Non-pigmented ciliary epithelial cell (primary cell): ENCODE measurements around the gene NSMF.

Source experiments
- DNase-seq: peaks from one replicate; pipeline ENCODE4 v3.0.0-alpha.2; 2010; ENCODE audit warnings: low read depth

The NSMF gene

GRCh38 chr9:137459152-137459600 lies at the start of gene NSMF:
TSS of gene NSMF (minus strand) at chr9:137459334. CDS start at chr9:137459102, 232 bp downstream.
- no peak for DNase-seq

- DNase-seq, result no peak
These were observed 47.6 kb upstream of the NSMF start for GRCh38 chr9:137506702-137507171.

GRCh38 chr9:137506274-137506673 lies 47.1 kb upstream of the NSMF start:
- DNase-seq, result no peak

- no peak for DNase-seq
These were observed 46.4 kb upstream of the NSMF start for GRCh38 chr9:137505421-137506140.

GRCh38 chr9:137504432-137504777 lies 45.3 kb upstream of the NSMF start:
- DNase-seq, result no peak

- no peak for DNase-seq
These were observed 43.1 kb upstream of the NSMF start for GRCh38 chr9:137502008-137502911.

- no peak for DNase-seq
These were observed 42.3 kb upstream of the NSMF start for GRCh38 chr9:137501457-137501856.

GRCh38 chr9:137500666-137501397 lies 41.7 kb upstream of the NSMF start:
- no peak for DNase-seq

- no peak for DNase-seq
These were observed 40.9 kb upstream of the NSMF start for GRCh38 chr9:137499858-137500661.

GRCh38 chr9:137499416-137499815 lies 40.3 kb upstream of the NSMF start:
- no peak for DNase-seq

GRCh38 chr9:137498720-137499150 lies 39.6 kb upstream of the NSMF start:
- DNase-seq, result no peak

- DNase-seq, result no peak
These were observed 39.0 kb upstream of the NSMF start for GRCh38 chr9:137497921-137498719.

GRCh38 chr9:137496601-137497375 lies 37.7 kb upstream of the NSMF start:
- no peak for DNase-seq

GRCh38 chr9:137494550-137495351 lies 35.6 kb upstream of the NSMF start:
- DNase-seq, result no peak

GRCh38 chr9:137494104-137494544 lies 35.0 kb upstream of the NSMF start:
- no peak for DNase-seq

GRCh38 chr9:137493364-137494103 lies 34.4 kb upstream of the NSMF start:
- DNase-seq, result no peak

GRCh38 chr9:137492464-137493363 lies 33.6 kb upstream of the NSMF start:
- DNase-seq, result no peak
